CD4-positive, alpha-beta T cell (primary cell): ENCODE data around the gene CHRNA10. TPM values are rescaled to one million over a fixed set of nuclear protein-coding genes. Genes with fewer than 3 reads are reported as not detected.

Source experiments
- ATAC-seq: fragments of 200-7000 bp; cut with Tn5 transposase; one replicate; pipeline ENCODE4 v1.10.0; 2022; ENCODE audit warnings: mild to moderate bottlenecking; ENCODE audit not compliant: poor library complexity
- CTCF ChIA-PET: fragments of 350-600 bp; sonication (Branson Sonifier 250); formaldehyde crosslinking; loops from one replicate; lab custom pipeline; 2021; ENCODE audit warnings: antibody characterized with exemption, inconsistent platforms; lab: Charles Lee
- POLR2A ChIA-PET: fragments of 350-600 bp; sonication (Branson Sonifier 250); formaldehyde crosslinking; loops from one replicate; lab custom pipeline; 2021; ENCODE audit warnings: antibody characterized with exemption, inconsistent platforms; lab: Charles Lee
- DNase-seq, 14 experiments: peaks; one replicate each; pipeline ENCODE4 v3.0.0-alpha.2; 2013 to 2020; ENCODE audit warnings: mixed read lengths in 2 of 14
- H3K27ac ChIP-seq, 2 donors: one replicate each; pipeline versions ENCODE4 v1.5.1 to v1.7.0; 2013; ENCODE audit warnings: low read length in 2 of 2, low read depth in 1 of 2, mild to moderate bottlenecking in 1 of 2
- H3K27me3 ChIP-seq, 2 experiments: 1 replicate in 1 of 2; 2 replicates in 1 of 2; pipeline versions ENCODE4 v1.6.1 to v1.7.0; 2013; ENCODE audit warnings: low read length in 2 of 2, control low read depth in 1 of 2, mild to moderate bottlenecking in 1 of 2, moderate library complexity in 1 of 2; ENCODE audit not compliant: insufficient read depth in 2 of 2, control insufficient read depth in 1 of 2
- H3K36me3 ChIP-seq: one replicate; pipeline ENCODE4 v1.6.1; 2013; ENCODE audit warnings: low read length, control low read depth; ENCODE audit not compliant: insufficient read depth
- H3K4me1 ChIP-seq: one replicate; pipeline ENCODE4 v1.6.1; 2013; ENCODE audit warnings: low read length, control low read depth; ENCODE audit not compliant: insufficient read depth
- H3K4me3 ChIP-seq: one replicate; pipeline ENCODE4 v1.5.1; 2013; ENCODE audit warnings: mild to moderate bottlenecking, low read length, moderate library complexity
- H3K9me3 ChIP-seq, 2 experiments: 1 replicate in 1 of 2; 2 replicates in 1 of 2; pipeline versions ENCODE4 v1.6.1 to v1.7.0; 2013; ENCODE audit warnings: low read length in 2 of 2, mild to moderate bottlenecking in 2 of 2, control low read depth in 1 of 2, moderate library complexity in 1 of 2; ENCODE audit not compliant: control insufficient read depth in 1 of 2, insufficient read depth in 1 of 2
- H3K27ac Mint-ChIP-seq: one replicate; pipeline ENCODE4 v1.8.0; 2020; ENCODE audit warnings: mixed read lengths
- H3K27me3 Mint-ChIP-seq: one replicate; pipeline ENCODE4 v1.8.0; 2021; ENCODE audit warnings: mixed read lengths
- H3K36me3 Mint-ChIP-seq: one replicate; pipeline ENCODE4 v1.8.0; 2021; ENCODE audit warnings: low read depth, mixed read lengths
- H3K4me1 Mint-ChIP-seq: one replicate; pipeline ENCODE4 v1.8.0; 2021; ENCODE audit warnings: low read depth, mixed read lengths
- H3K4me3 Mint-ChIP-seq: one replicate; pipeline ENCODE4 v1.8.0; 2020; ENCODE audit warnings: mild to moderate bottlenecking, mixed read lengths
- H3K9me3 Mint-ChIP-seq: one replicate; pipeline ENCODE4 v1.8.0; 2020; ENCODE audit warnings: mixed read lengths
- intact Hi-C, 2 experiments: fragments of 100-400 bp; cut with DNase I in 1 of 2; cut with micrococcal nuclease in 1 of 2; formaldehyde crosslinking; loops; one replicate each; pipeline versions ENCODE4 v1.15.1 to v1.9.0; 2023 to 2025; cut with DNase I, micrococcal nuclease
- total RNA-seq, 174 experiments: library from RNA in 2 of 174; stranded (reverse) in 2 of 174; gene quantifications; one replicate each; pipeline ENCODE4 v1.2.3 and lab custom pipeline; 2021 to 2026
- TF ChIP-seq, protein P1 (sequence below): fragments of 200-600 bp; IDR thresholded peaks from one replicate; pipeline ENCODE4 v1.8.0; 2022; ENCODE audit warnings: antibody characterized with exemption, mild to moderate bottlenecking

The CHRNA10 gene
- total RNA-seq, 2 experiments from 2014 or later: 0.33 to 0.39 TPM

DNA sequence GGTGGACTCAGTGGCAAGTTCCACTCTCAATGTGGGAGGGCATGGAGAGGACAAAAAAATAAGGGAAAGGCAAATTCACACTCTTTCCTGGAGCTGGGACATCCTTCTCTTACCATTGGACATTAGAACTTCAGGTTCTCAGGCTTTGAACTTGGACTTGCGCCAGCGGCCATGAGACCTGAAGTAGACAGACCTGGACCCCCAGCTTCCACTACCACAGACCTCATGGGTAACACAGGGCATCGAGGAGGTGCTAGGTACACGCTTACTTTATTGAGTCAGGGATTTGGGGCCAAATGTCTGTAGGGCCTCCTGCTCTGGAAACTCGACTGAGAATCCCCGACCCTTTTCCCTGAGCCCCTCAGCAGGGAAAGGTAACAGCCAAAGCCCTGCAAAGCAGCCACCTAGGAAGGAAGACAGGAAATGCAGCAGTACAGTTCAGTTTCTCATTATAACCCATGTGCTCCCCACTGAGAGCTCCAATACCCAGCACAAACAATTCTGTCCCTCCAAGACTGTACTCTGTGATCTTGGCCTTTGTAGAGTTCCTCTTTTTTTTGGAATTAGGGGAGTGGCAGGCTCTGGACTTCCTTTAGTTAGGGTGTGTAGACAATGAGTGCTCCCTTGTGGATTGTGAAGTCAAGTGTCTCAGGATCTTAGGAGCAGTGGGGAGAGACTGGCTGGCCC, 5.7 kb downstream of the CHRNA10 start:
- H3K4me3 Mint-ChIP-seq: no peak overlapping the region
- Histone ChIP-seq H3K9me3 (no peaks in the 10 kb centered on the region), H3K27ac (no peak overlapping the region), H3K27me3 (no peaks in the 10 kb centered on the region), H3K4me3 (no peak overlapping the region), H3K4me1 (no peaks in the 10 kb centered on the region), H3K36me3 (peaks cover 34% of the 10 kb centered on the region)
- H3K27ac Mint-ChIP-seq: no peak overlapping the region
- no peak for DNase-seq
- H3K27me3 Mint-ChIP-seq: no peaks in the 10 kb centered on the region
- ATAC-seq: no peak
- CTCF ChIA-PET: interaction anchor here (0.6 kb wide), 1 partner anchor 446 kb away, joined by 3 read pairs; no protein-coding TSS in a partner anchor
- H3K9me3 Mint-ChIP-seq: no peaks in the 10 kb centered on the region
- H3K36me3 Mint-ChIP-seq: peaks cover 52% of the 10 kb centered on the region
- no peaks in the 10 kb centered on the region for H3K4me1 Mint-ChIP-seq
- intact Hi-C loops: no loop called here
- POLR2A ChIA-PET: no interaction called here
- TF ChIP-seq, protein P1, sequence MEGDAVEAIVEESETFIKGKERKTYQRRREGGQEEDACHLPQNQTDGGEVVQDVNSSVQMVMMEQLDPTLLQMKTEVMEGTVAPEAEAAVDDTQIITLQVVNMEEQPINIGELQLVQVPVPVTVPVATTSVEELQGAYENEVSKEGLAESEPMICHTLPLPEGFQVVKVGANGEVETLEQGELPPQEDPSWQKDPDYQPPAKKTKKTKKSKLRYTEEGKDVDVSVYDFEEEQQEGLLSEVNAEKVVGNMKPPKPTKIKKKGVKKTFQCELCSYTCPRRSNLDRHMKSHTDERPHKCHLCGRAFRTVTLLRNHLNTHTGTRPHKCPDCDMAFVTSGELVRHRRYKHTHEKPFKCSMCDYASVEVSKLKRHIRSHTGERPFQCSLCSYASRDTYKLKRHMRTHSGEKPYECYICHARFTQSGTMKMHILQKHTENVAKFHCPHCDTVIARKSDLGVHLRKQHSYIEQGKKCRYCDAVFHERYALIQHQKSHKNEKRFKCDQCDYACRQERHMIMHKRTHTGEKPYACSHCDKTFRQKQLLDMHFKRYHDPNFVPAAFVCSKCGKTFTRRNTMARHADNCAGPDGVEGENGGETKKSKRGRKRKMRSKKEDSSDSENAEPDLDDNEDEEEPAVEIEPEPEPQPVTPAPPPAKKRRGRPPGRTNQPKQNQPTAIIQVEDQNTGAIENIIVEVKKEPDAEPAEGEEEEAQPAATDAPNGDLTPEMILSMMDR: no peak

DNA sequence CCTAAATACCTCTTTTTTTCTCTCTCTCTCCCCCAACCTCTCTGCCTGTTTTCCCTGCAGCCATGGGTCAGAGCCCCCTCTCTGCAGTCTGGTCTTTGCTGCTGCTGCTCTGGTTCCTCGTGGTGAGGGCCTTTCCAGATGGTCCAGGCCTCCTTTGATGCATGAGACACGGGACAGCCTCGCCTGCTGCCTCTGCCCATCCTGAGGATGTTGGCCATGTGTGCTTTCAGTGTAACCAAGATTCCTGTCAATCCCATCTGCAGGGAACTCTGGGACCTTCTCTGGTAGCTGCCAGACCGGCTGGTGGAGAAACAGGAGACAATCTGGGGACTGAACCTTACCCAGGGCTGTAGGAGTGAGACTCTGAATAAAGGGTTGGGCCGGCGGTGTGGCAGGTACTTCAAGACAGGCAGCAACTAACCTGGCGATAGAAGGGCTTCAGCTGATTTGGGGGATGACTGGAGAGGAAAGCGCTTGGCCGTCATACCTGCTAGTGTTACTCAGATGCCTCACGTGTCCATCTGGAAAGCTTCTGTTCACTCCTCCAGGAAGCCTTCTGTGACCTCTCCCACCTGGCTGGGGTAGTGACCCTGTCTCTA, 7.1 kb downstream of the CHRNA10 start:
- ATAC-seq (no peak), DNase-seq (no peak)
- no peaks in the 10 kb centered on the region for H3K27me3 Mint-ChIP-seq
- H3K36me3 ChIP-seq: peaks cover 26% of the 10 kb centered on the region
- peaks cover 39% of the 10 kb centered on the region for H3K36me3 Mint-ChIP-seq
- no peaks in the 10 kb centered on the region for H3K9me3 Mint-ChIP-seq
- H3K27ac ChIP-seq: no peak overlapping the region
- intact Hi-C loops: no loop called here
- peaks cover 0 to under 1% of the 10 kb centered on the region in 2 experiments for H3K27me3 ChIP-seq
- CTCF ChIA-PET: no interaction called here
- POLR2A ChIA-PET: no interaction called here
- TF ChIP-seq, protein P1: no peak
- H3K4me3 Mint-ChIP-seq: no peak overlapping the region
- H3K27ac Mint-ChIP-seq: no peak overlapping the region
- H3K4me1 ChIP-seq: no peaks in the 10 kb centered on the region
- no peak overlapping the region for H3K4me3 ChIP-seq
- H3K4me1 Mint-ChIP-seq: no peaks in the 10 kb centered on the region
- H3K9me3 ChIP-seq: no peaks in the 10 kb centered on the region

DNA sequence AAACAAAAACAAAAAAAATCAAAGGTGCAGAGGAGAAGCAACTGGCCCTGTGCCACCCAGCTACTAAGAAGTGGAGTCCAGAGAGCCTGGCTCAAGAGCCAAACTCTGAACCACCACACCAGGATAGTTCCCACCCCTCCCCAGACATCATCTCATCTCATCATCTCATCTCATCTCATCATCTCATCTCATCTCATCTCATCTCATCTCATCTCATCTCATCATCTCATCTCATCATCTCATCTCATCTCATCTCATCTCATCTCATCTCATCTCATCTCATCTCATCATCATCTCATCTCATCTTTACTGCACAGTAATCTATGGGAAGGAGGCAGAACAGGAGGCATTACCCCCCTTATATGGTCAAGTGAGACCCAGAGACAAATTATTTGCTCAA, 8.3 kb downstream of the CHRNA10 start:
- H3K9me3 Mint-ChIP-seq: no peaks in the 10 kb centered on the region
- H3K4me1 Mint-ChIP-seq: no peaks in the 10 kb centered on the region
- peaks cover 0 to 3% of the 10 kb centered on the region in 2 experiments for H3K27me3 ChIP-seq
- H3K9me3 ChIP-seq: no peaks in the 10 kb centered on the region
- H3K4me1 ChIP-seq: no peaks in the 10 kb centered on the region
- H3K27ac ChIP-seq: no peak overlapping the region
- peaks cover 18% of the 10 kb centered on the region for H3K36me3 ChIP-seq
- H3K36me3 Mint-ChIP-seq: peaks cover 26% of the 10 kb centered on the region
- TF ChIP-seq, protein P1: no peak
- ChIA-PET CTCF (no interaction called here), POLR2A (no interaction called here)
- DNase-seq: no peak
- H3K27me3 Mint-ChIP-seq: no peaks in the 10 kb centered on the region
- ATAC-seq: no peak
- no peak overlapping the region for H3K27ac Mint-ChIP-seq
- intact Hi-C loops: no loop called here
- H3K4me3 ChIP-seq: no peak overlapping the region
- no peak overlapping the region for H3K4me3 Mint-ChIP-seq
